Natural killer cell (primary cell): ENCODE measurements around the gene TPRN. TPM values are rescaled to one million over a fixed set of nuclear protein-coding genes. Genes with fewer than 3 reads are reported as not detected.

Experiments used
- ATAC-seq, 3 donors: fragments of 150-1000 bp in 2 of 3; fragments of 200-7000 bp in 1 of 3; cut with Tn5 transposase; 1 replicate in 1 of 3; 2 replicates in 2 of 3; pipeline ENCODE4 v1.10.0; 2021; ENCODE audit warnings: mild to moderate bottlenecking in 2 of 3, moderate library complexity in 2 of 3
- DNase-seq, 2 donors: peaks; one replicate each; pipeline versions ENCODE4 v3.0.0 to v3.0.0-alpha.2; 2013 to 2021; ENCODE audit warnings: mixed read lengths in 1 of 2
- H3K27ac ChIP-seq: one replicate; pipeline ENCODE4 v1.5.1; 2013; ENCODE audit warnings: mild to moderate bottlenecking, low read length
- H3K27me3 ChIP-seq: one replicate; pipeline ENCODE4 v1.6.1; 2013; ENCODE audit warnings: low read length; ENCODE audit not compliant: control insufficient read depth, insufficient read depth
- H3K36me3 ChIP-seq: one replicate; pipeline ENCODE4 v1.6.1; 2013; ENCODE audit warnings: low read length; ENCODE audit not compliant: control insufficient read depth, insufficient read depth
- H3K4me1 ChIP-seq: one replicate; pipeline ENCODE4 v1.6.1; 2013; ENCODE audit warnings: low read length; ENCODE audit not compliant: control insufficient read depth, insufficient read depth
- H3K4me3 ChIP-seq: one replicate; pipeline ENCODE4 v1.5.1; 2013; ENCODE audit warnings: low read length
- H3K9me3 ChIP-seq: one replicate; pipeline ENCODE4 v1.6.1; 2013; ENCODE audit warnings: low read length; ENCODE audit not compliant: control insufficient read depth, insufficient read depth
- H3K27ac Mint-ChIP-seq, 2 donors: one replicate each; pipeline ENCODE4 v1.8.0; 2022; ENCODE audit warnings: mild to moderate bottlenecking in 2 of 2, mixed read lengths in 2 of 2, moderate library complexity in 1 of 2
- H3K27me3 Mint-ChIP-seq, 2 donors: one replicate each; pipeline ENCODE4 v1.8.0; 2022; ENCODE audit warnings: low read depth in 2 of 2, mixed read lengths in 2 of 2
- H3K36me3 Mint-ChIP-seq: one replicate; pipeline ENCODE4 v1.8.0; 2022; ENCODE audit warnings: mixed read lengths
- H3K4me1 Mint-ChIP-seq, 2 donors: one replicate each; pipeline ENCODE4 v1.8.0; 2022; ENCODE audit warnings: mixed read lengths in 2 of 2
- H3K4me3 Mint-ChIP-seq: one replicate; pipeline ENCODE4 v1.8.0; 2022; ENCODE audit warnings: mild to moderate bottlenecking, moderate library complexity, mixed read lengths
- H3K9me3 Mint-ChIP-seq, 2 donors: one replicate each; pipeline ENCODE4 v1.8.0; 2022; ENCODE audit warnings: mixed read lengths in 2 of 2
- WGBS: methylation state at CpG from one replicate; pipeline ENCODE4 v1.1.7; 2013; ENCODE audit warnings: missing lambda C conversion rate; ENCODE audit not compliant: insufficient coverage; 5-methylcytosine and 5-hydroxymethylcytosine counted together
- intact Hi-C: fragments of 100-400 bp; cut with micrococcal nuclease; formaldehyde crosslinking; loops from one replicate; pipeline ENCODE4 v1.14.2; 2022
- total RNA-seq, 4 donors: library from RNA; stranded (reverse); fragments of 120-200 nt in 1 of 4; gene quantifications; one replicate each; pipeline versions ENCODE4 v1.2.3 to v1.2.4, GENCODE V29; 2013 to 2022
- TF ChIP-seq, protein P1 (sequence below): fragments of 200-600 bp; IDR thresholded peaks from one replicate; pipeline ENCODE4 v1.8.0; 2022; ENCODE audit warnings: antibody characterized with exemption

TPRN gene
- total RNA-seq, 3 donors from 2014 or later (not counting 1 experiment from before 2014, with no cell fraction given), result 8.2 to 10.6 (median 8.4) TPM

GRCh38 chr9:137188086-137188489 lies 12.5 kb downstream of the TPRN start:
- H3K9me3 Mint-ChIP-seq, result no peaks in the 10 kb centered on the region
- peaks cover 20 to 44% of the 10 kb centered on the region in 2 donors for H3K4me1 Mint-ChIP-seq
- peak overlapping the region; percentile 96 for H3K4me3 Mint-ChIP-seq
- Histone ChIP-seq H3K36me3 (peaks cover 43% of the 10 kb centered on the region), H3K4me1 (peaks cover 43% of the 10 kb centered on the region), H3K9me3 (no peaks in the 10 kb centered on the region), H3K27me3 (no peaks in the 10 kb centered on the region), H3K4me3 (peak overlapping the region; percentile 81), H3K27ac (peak overlapping the region; percentile 79)
- H3K27ac Mint-ChIP-seq, result peak overlapping the region; percentile 91 to 97
- peak; percentile 22 to 41 (median 38) for ATAC-seq
- no peaks in the 10 kb centered on the region for H3K27me3 Mint-ChIP-seq
- no peaks in the 10 kb centered on the region for H3K36me3 Mint-ChIP-seq
- TF ChIP-seq, protein P1, sequence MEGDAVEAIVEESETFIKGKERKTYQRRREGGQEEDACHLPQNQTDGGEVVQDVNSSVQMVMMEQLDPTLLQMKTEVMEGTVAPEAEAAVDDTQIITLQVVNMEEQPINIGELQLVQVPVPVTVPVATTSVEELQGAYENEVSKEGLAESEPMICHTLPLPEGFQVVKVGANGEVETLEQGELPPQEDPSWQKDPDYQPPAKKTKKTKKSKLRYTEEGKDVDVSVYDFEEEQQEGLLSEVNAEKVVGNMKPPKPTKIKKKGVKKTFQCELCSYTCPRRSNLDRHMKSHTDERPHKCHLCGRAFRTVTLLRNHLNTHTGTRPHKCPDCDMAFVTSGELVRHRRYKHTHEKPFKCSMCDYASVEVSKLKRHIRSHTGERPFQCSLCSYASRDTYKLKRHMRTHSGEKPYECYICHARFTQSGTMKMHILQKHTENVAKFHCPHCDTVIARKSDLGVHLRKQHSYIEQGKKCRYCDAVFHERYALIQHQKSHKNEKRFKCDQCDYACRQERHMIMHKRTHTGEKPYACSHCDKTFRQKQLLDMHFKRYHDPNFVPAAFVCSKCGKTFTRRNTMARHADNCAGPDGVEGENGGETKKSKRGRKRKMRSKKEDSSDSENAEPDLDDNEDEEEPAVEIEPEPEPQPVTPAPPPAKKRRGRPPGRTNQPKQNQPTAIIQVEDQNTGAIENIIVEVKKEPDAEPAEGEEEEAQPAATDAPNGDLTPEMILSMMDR, result no peak
- intact Hi-C loops, result loop anchor here (1.0 kb wide), 1 partner anchor 17 kb away; the partner anchor contains the start of genes NDOR1 and TMEM203
- no peak for DNase-seq
- WGBS, result under 1% methylated on average over 31 of the region's 31 CpGs

DNA sequence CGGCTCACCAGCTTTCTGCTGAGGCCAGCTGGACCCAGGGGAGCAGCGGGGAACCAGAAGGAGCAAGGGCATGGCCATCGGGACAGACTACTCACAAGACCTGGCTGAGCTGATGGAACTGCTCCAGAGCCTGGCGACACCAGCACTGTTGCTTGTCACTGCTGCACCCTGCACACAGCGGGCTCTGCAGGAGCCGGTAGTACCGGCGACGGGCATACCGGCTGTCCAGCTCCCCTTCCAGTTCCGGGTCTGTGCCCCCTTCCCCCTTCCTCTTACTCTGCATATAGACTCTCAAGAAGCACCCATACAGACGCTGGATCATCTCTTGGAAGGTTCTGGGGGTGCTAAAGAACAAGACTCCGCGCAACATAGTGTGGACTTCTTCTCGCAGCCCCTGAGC lies 13.2 kb downstream of the TPRN start:
- H3K36me3 Mint-ChIP-seq, result no peaks in the 10 kb centered on the region
- no peaks in the 10 kb centered on the region for H3K9me3 Mint-ChIP-seq
- H3K27me3 Mint-ChIP-seq, result no peaks in the 10 kb centered on the region
- H3K4me3 ChIP-seq, result peak overlapping the region; percentile 81
- no peak overlapping the region for H3K27ac ChIP-seq
- peaks cover 20 to 44% of the 10 kb centered on the region in 2 donors for H3K4me1 Mint-ChIP-seq
- TF ChIP-seq, protein P1, result no peak
- peak overlapping the region; percentile 96 for H3K4me3 Mint-ChIP-seq
- H3K36me3 ChIP-seq, result peaks cover 50% of the 10 kb centered on the region
- H3K9me3 ChIP-seq, result no peaks in the 10 kb centered on the region
- no peaks in the 10 kb centered on the region for H3K27me3 ChIP-seq
- intact Hi-C loops, result no loop called here
- H3K27ac Mint-ChIP-seq, result peak overlapping the region; percentile 91 to 97
- ATAC-seq (no peak), DNase-seq (no peak)
- H3K4me1 ChIP-seq, result peaks cover 43% of the 10 kb centered on the region
- 88% methylated on average over 15 of the region's 15 CpGs for WGBS

DNA sequence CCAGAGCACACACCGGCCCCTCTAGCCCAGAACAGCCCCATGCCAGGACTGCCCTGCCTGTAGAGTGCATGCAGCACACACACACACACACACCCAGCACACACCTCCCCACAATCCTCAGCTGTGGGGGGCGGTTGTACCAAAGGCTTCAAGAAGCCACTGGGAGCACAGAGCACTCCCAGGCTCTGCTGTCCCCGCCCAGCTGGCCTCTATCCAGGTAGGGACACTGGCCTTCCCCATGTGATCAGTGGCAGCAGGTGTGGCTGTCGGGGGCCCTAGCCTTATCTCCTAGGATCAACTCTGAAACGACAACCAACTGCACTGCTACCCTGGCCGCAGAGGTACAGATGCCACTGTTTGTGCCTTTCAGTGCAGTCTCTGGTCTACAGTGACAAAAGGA lies 14.2 kb downstream of the TPRN start:
- H3K27me3 Mint-ChIP-seq, result no peaks in the 10 kb centered on the region
- peaks cover 43% of the 10 kb centered on the region for H3K4me1 ChIP-seq
- peaks cover 57% of the 10 kb centered on the region for H3K36me3 ChIP-seq
- H3K9me3 Mint-ChIP-seq, result no peaks in the 10 kb centered on the region
- peaks cover 20 to 44% of the 10 kb centered on the region in 2 donors for H3K4me1 Mint-ChIP-seq
- no peak overlapping the region for H3K4me3 ChIP-seq
- intact Hi-C loops, result no loop called here
- H3K9me3 ChIP-seq, result no peaks in the 10 kb centered on the region
- no peak overlapping the region for H3K4me3 Mint-ChIP-seq
- no peak overlapping the region for H3K27ac ChIP-seq
- H3K27ac Mint-ChIP-seq, result no peak overlapping the region
- ATAC-seq (no peak), DNase-seq (no peak)
- no peaks in the 10 kb centered on the region for H3K27me3 ChIP-seq
- no peaks in the 10 kb centered on the region for H3K36me3 Mint-ChIP-seq
- TF ChIP-seq, protein P1, result no peak
- WGBS, result 93% methylated on average over 6 of the region's 6 CpGs

DNA sequence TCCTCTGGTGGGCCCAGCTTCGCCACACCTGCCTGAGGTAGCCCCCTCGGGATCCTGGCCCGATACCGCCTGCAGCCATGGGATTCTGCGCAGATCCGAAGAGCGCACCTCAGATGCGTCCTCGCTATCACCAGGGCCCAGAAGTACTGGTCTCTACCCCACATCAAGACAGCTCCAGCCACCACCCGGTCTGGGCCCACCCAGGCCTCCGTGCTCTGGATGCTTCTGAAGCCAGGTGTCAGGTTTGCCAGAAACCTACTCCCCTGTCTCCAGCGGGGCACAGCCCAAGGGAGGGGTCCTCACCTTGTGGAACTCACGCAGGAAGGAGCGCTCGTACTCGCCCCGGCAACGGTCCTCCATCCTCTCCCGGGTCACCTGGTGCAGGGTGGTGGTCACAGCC lies 14.6 kb downstream of the TPRN start:
- no peak overlapping the region for H3K4me3 Mint-ChIP-seq
- Histone ChIP-seq H3K4me1 (peaks cover 43% of the 10 kb centered on the region), H3K36me3 (peaks cover 56% of the 10 kb centered on the region), H3K9me3 (no peaks in the 10 kb centered on the region), H3K4me3 (no peak overlapping the region), H3K27me3 (no peaks in the 10 kb centered on the region), H3K27ac (no peak overlapping the region)
- H3K27me3 Mint-ChIP-seq, result no peaks in the 10 kb centered on the region
- peaks cover 20 to 42% of the 10 kb centered on the region in 2 donors for H3K4me1 Mint-ChIP-seq
- ATAC-seq (no peak), DNase-seq (no peak)
- no peaks in the 10 kb centered on the region for H3K9me3 Mint-ChIP-seq
- TF ChIP-seq, protein P1, result no peak
- no peak overlapping the region for H3K27ac Mint-ChIP-seq
- WGBS, result 97% methylated on average over 19 of the region's 19 CpGs
- no peaks in the 10 kb centered on the region for H3K36me3 Mint-ChIP-seq
- intact Hi-C loops, result no loop called here
